Liver (tissue), 9 donors: ENCODE measurements around the gene SERPINA4. TPM values are rescaled to one million over a fixed set of nuclear protein-coding genes. Genes with fewer than 3 reads are reported as not detected.
A peak's percentile ranks its signal among the peaks of the same experiment; 100 is the strongest.

Source experiments
- DNase-seq: peaks from one replicate; pipeline ENCODE4 v3.0.0-alpha.2; 2017; ENCODE audit warnings: low spot score
- H3K27ac ChIP-seq, 2 donors: one replicate each; pipeline ENCODE4 v1.7.0; 2013; ENCODE audit warnings: inconsistent platforms in 2 of 2, low read length in 2 of 2, control low read depth in 1 of 2, low read depth in 1 of 2, mild to moderate bottlenecking in 1 of 2
- H3K27me3 ChIP-seq, 4 donors: one replicate each; pipeline versions ENCODE4 v1.6.1 to v1.7.0; 2013; ENCODE audit warnings: low read length in 3 of 4, inconsistent platforms in 1 of 4, mild to moderate bottlenecking in 1 of 4, moderate library complexity in 1 of 4; ENCODE audit not compliant: control insufficient read depth in 4 of 4, insufficient read depth in 4 of 4
- H3K36me3 ChIP-seq, 4 donors: one replicate each; pipeline versions ENCODE4 v1.6.1 to v1.7.0; 2013; ENCODE audit warnings: low read length in 3 of 4, mild to moderate bottlenecking in 3 of 4, low read depth in 1 of 4, moderate library complexity in 1 of 4; ENCODE audit not compliant: control insufficient read depth in 4 of 4, insufficient read depth in 3 of 4
- H3K4me1 ChIP-seq, 4 donors: one replicate each; pipeline versions ENCODE4 v1.6.1 to v1.7.0; 2013; ENCODE audit warnings: low read length in 3 of 4, mild to moderate bottlenecking in 3 of 4, moderate library complexity in 1 of 4; ENCODE audit not compliant: control insufficient read depth in 4 of 4, insufficient read depth in 4 of 4
- H3K4me3 ChIP-seq, 3 donors: one replicate each; pipeline versions ENCODE4 v1.6.1 to v1.7.0; 2013; ENCODE audit warnings: low read length in 3 of 3, control low read depth in 1 of 3, low read depth in 1 of 3, mild to moderate bottlenecking in 1 of 3
- H3K9ac ChIP-seq, 2 donors: one replicate each; pipeline ENCODE4 v1.7.0; 2013; ENCODE audit warnings: low read length in 2 of 2, mild to moderate bottlenecking in 2 of 2, moderate library complexity in 2 of 2, control low read depth in 1 of 2, low read depth in 1 of 2
- H3K9me3 ChIP-seq, 4 donors: one replicate each; pipeline versions ENCODE4 v1.6.1 to v1.7.0; 2013; ENCODE audit warnings: low read length in 3 of 4; ENCODE audit not compliant: control insufficient read depth in 4 of 4
- CTCF ChIP-seq: fragments of 150-350 bp; IDR thresholded peaks from 2 replicates; pipeline ENCODE4 v1.5.1; 2017; ENCODE audit warnings: improper control_type of control experiment, low read depth, low read length; ENCODE audit not compliant: missing input control
- EGR1 ChIP-seq, 2 donors: IDR thresholded peaks; 2 replicates each; pipeline ENCODE4 v1.6.1; 2016 to 2018; ENCODE audit warnings: antibody characterized with exemption in 2 of 2, low read depth in 2 of 2
- FOXA1 ChIP-seq: IDR thresholded peaks from 2 replicates; pipeline ENCODE4 v1.6.1; 2016; ENCODE audit warnings: antibody characterized with exemption
- FOXA2 ChIP-seq: IDR thresholded peaks from 2 replicates; pipeline ENCODE4 v1.6.1; 2016; ENCODE audit warnings: antibody characterized with exemption
- GABPA ChIP-seq, 2 donors: IDR thresholded peaks in 1 of 2; conservative IDR thresholded peaks in 1 of 2; 2 replicates each; pipeline ENCODE4 v1.6.1; 2016; ENCODE audit warnings: antibody characterized with exemption in 2 of 2, mild to moderate bottlenecking in 1 of 2, moderate library complexity in 1 of 2
- HNF4A ChIP-seq, 2 donors: conservative IDR thresholded peaks; 2 replicates each; pipeline ENCODE4 v1.6.1; 2016; ENCODE audit warnings: antibody characterized with exemption in 2 of 2, mild to moderate bottlenecking in 2 of 2
- HNF4G ChIP-seq: IDR thresholded peaks from 2 replicates; pipeline ENCODE4 v1.6.1; 2016; ENCODE audit warnings: antibody characterized with exemption
- JUND ChIP-seq, 2 donors: IDR thresholded peaks; 2 replicates each; pipeline ENCODE4 v1.6.1; 2016; ENCODE audit warnings: antibody characterized with exemption in 2 of 2
- MAX ChIP-seq: IDR thresholded peaks from 2 replicates; pipeline ENCODE4 v1.6.1; 2016; ENCODE audit warnings: antibody characterized with exemption
- NR2F2 ChIP-seq: IDR thresholded peaks from 2 replicates; pipeline ENCODE4 v1.6.1; 2016; ENCODE audit warnings: antibody characterized with exemption
- RAD21 ChIP-seq, 2 donors: IDR thresholded peaks; 2 replicates each; pipeline ENCODE4 v1.6.1; 2016; ENCODE audit warnings: antibody characterized with exemption in 2 of 2, mild to moderate bottlenecking in 2 of 2
- RXRA ChIP-seq, 2 donors: IDR thresholded peaks; 2 replicates each; pipeline ENCODE4 v1.6.1; 2017 to 2018; ENCODE audit warnings: antibody characterized with exemption in 2 of 2, mild to moderate bottlenecking in 1 of 2
- SP1 ChIP-seq: IDR thresholded peaks from 2 replicates; pipeline ENCODE4 v1.6.1; 2018; ENCODE audit warnings: antibody characterized with exemption, mild to moderate bottlenecking
- TAF1 ChIP-seq: conservative IDR thresholded peaks from 2 replicates; pipeline ENCODE4 v1.6.1; 2016; ENCODE audit warnings: antibody characterized with exemption, mild to moderate bottlenecking
- YY1 ChIP-seq: IDR thresholded peaks from 2 replicates; pipeline ENCODE4 v1.6.1; 2016; ENCODE audit warnings: antibody characterized with exemption, mild to moderate bottlenecking
- ZBTB33 ChIP-seq: IDR thresholded peaks from 2 replicates; pipeline ENCODE4 v1.6.1; 2016; ENCODE audit warnings: antibody characterized with exemption
- WGBS: extraction: QIAGEN DNeasy Blood & Tissue Kit; methylation state at CpG from one replicate; pipeline ENCODE4 v1.1.7; 2013; 5-methylcytosine and 5-hydroxymethylcytosine counted together
- polyA plus RNA-seq, 2 donors: library from polyadenylated mRNA; stranded (reverse) in 1 of 2; unstranded in 1 of 2; fragments of 200-250 nt in 1 of 2; fragments of >200 nt in 1 of 2; fragmentation: Nextera tagmentation in 1 of 2; extraction: Ambion mirVana in 1 of 2; gene quantifications; one replicate each; pipeline versions ENCODE4 v1.2.1 to v1.2.3, GENCODE V29; 2013 to 2015
- total RNA-seq, 2 donors: library from RNA; depleted of rRNA; stranded (reverse); fragments of >200 nt; gene quantifications; one replicate each; pipeline ENCODE4 v1.2.3, GENCODE V29; 2014
- TF ChIP-seq, protein P1 (sequence below): IDR thresholded peaks from 2 replicates; pipeline ENCODE4 v1.6.1; 2016; ENCODE audit warnings: antibody characterized with exemption, mild to moderate bottlenecking
- TF ChIP-seq, protein P2 (sequence below): IDR thresholded peaks from 2 replicates; pipeline ENCODE4 v1.6.1; 2016; ENCODE audit warnings: antibody characterized with exemption
- donor health status: healthy.
- donor health status: healthy.
- donor health status: healthy.
- donor health status: healthy.
- donor health status: healthy.

Gene SERPINA4, protein sequence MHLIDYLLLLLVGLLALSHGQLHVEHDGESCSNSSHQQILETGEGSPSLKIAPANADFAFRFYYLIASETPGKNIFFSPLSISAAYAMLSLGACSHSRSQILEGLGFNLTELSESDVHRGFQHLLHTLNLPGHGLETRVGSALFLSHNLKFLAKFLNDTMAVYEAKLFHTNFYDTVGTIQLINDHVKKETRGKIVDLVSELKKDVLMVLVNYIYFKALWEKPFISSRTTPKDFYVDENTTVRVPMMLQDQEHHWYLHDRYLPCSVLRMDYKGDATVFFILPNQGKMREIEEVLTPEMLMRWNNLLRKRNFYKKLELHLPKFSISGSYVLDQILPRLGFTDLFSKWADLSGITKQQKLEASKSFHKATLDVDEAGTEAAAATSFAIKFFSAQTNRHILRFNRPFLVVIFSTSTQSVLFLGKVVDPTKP
- 100 to 1,000 TPM in 1 of 2 donors, 10 to 100 TPM in 1; 50.5 to 150 TPM for total RNA-seq
- 10 to 100 TPM; 67.6 to 80.3 TPM for polyA plus RNA-seq

DNA sequence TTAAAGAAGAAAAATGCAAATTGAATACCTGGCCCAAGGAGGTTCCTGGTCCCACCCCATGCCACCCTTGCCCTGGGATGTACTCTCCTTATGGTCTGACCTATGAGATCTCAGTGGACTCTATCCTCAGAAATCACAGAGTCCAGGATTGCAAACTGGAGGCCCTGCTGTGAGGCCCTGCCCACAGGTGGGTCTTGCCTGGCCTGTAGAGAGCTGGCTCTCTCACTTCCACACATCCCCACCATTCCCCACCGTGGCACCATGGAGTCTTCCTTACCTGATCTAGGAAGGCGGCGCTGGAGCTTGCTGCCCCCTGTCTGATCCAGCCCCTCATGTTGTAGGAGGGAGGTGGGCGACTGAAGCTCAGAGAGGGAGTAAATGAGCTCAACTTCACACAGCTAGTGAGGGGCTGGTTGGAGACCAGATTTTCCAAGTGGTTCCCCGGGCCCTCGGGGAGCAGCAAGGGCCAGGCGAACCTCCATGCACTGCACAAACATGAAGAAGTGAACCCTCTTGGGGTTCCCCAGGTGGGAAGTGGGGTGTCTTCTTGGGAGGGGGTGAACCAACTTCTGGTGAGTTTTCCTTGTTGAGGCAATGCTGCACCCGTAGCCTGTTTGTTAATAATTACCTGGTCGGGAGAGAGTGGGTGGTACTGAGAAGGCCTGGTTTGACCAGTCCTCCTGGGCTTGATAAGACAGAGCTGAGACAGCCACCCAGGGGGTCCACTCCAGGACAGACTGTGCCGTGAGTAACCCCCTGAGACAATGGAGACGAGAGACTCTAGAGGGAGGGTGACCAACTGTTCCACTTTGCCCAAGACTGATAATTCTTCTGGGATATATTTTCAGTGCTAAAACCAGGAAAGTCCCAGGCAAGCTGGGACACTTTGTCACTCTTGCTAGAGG is at the start of gene SERPINA4:
SERPINA4 (plus strand) TSS at position 692 of the 905 bp plus-strand sequence. CDS start 2,041 bp downstream, outside the sequence.
- Histone ChIP-seq H3K9me3 (no peaks in the 10 kb centered on the region), H3K4me1 (peaks cover 25 to 65% (median 60%) of the 10 kb centered on the region in 4 donors), H3K9ac (peak within 1 kb of the TSS; percentile 54 to 75), H3K4me3 (peak within 1 kb of the TSS; percentile 42 to 59 (median 54)), H3K27me3 (no peaks in the 10 kb centered on the region), H3K36me3 (peaks cover 0 to 6% (median 4%) of the 10 kb centered on the region in 4 donors), H3K27ac (peak within 1 kb of the TSS; percentile 41 to 58)
- peak; percentile 53 for DNase-seq
- 54% methylated on average over 11 of the region's 11 CpGs for WGBS
- TF ChIP-seq RXRA (IDR thresholded peaks at IDR 0.05) (peak in 1 of 2 donors; percentile 6), HNF4G (no peak), JUND (IDR thresholded peaks at IDR 0.05) (no peak), NR2F2 (no peak), SP1 (peak; percentile 7), CTCF (no peak), FOXA2 (no peak), GABPA (IDR thresholded peaks at IDR 0.05 in 1 of 2, conservative IDR thresholded peaks at IDR 0.05 in 1 of 2) (no peak), RAD21 (IDR thresholded peaks at IDR 0.05) (no peak), FOXA1 (no peak), MAX (no peak), HNF4A (conservative IDR thresholded peaks at IDR 0.05) (peak in 1 of 2 donors; percentile 34), TAF1 (no peak), ZBTB33 (no peak), YY1 (no peak), EGR1 (IDR thresholded peaks at IDR 0.05; ENCODE audit: low read depth in 2 of 2) (peak; percentile 39 to 61)
- TF ChIP-seq, protein P1, sequence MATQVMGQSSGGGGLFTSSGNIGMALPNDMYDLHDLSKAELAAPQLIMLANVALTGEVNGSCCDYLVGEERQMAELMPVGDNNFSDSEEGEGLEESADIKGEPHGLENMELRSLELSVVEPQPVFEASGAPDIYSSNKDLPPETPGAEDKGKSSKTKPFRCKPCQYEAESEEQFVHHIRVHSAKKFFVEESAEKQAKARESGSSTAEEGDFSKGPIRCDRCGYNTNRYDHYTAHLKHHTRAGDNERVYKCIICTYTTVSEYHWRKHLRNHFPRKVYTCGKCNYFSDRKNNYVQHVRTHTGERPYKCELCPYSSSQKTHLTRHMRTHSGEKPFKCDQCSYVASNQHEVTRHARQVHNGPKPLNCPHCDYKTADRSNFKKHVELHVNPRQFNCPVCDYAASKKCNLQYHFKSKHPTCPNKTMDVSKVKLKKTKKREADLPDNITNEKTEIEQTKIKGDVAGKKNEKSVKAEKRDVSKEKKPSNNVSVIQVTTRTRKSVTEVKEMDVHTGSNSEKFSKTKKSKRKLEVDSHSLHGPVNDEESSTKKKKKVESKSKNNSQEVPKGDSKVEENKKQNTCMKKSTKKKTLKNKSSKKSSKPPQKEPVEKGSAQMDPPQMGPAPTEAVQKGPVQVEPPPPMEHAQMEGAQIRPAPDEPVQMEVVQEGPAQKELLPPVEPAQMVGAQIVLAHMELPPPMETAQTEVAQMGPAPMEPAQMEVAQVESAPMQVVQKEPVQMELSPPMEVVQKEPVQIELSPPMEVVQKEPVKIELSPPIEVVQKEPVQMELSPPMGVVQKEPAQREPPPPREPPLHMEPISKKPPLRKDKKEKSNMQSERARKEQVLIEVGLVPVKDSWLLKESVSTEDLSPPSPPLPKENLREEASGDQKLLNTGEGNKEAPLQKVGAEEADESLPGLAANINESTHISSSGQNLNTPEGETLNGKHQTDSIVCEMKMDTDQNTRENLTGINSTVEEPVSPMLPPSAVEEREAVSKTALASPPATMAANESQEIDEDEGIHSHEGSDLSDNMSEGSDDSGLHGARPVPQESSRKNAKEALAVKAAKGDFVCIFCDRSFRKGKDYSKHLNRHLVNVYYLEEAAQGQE, result no peak
- TF ChIP-seq, protein P2, sequence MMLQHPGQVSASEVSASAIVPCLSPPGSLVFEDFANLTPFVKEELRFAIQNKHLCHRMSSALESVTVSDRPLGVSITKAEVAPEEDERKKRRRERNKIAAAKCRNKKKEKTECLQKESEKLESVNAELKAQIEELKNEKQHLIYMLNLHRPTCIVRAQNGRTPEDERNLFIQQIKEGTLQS, result no peak
